HG02623 (cell line): Measurements from ENCODE around the gene MTURN.
A peak's percentile ranks its signal among the peaks of the same experiment; 100 is the strongest.
"Not testable (repeated sequence)": the region's sequence is repeated elsewhere in the genome, so short reads cannot be mapped to it uniquely, and the experiment has no call there.

Experiments
- ATAC-seq: cut with Tn5 transposase; IDR thresholded peaks from one replicate; pipeline ENCODE4 v1.9.1; 2021; ENCODE audit warnings: moderate library complexity; ENCODE audit not compliant: unreplicated experiment

The MTURN gene

GRCh38 chr7:30177186-30177585 is 42.4 kb downstream of the MTURN start:
- ATAC-seq = no peak

- ATAC-seq = no peak
These were observed 43.2 kb downstream of the MTURN start for GRCh38 chr7:30177965-30178364.

- ATAC-seq = peak; percentile 87
These were observed 44.1 kb downstream of the MTURN start for GRCh38 chr7:30178748-30179436.

- no peak for ATAC-seq
These were observed 45.9 kb downstream of the MTURN start for GRCh38 chr7:30180718-30181117.

- ATAC-seq = no peak
These were observed 46.4 kb downstream of the MTURN start for GRCh38 chr7:30181211-30181610.

GRCh38 chr7:30181736-30182522 is 47.1 kb downstream of the MTURN start:
- ATAC-seq = no peak

GRCh38 chr7:30182814-30183213 is 48.0 kb downstream of the MTURN start:
- ATAC-seq = no peak

GRCh38 chr7:30183749-30184369 is 49.1 kb downstream of the MTURN start:
- ATAC-seq = no peak

- ATAC-seq = no peak
These were observed 50.2 kb downstream of the MTURN start for GRCh38 chr7:30184791-30185487.

- ATAC-seq = no peak
These were observed 50.7 kb downstream of the MTURN start for GRCh38 chr7:30185496-30185895.

- no peak for ATAC-seq
These were observed 51.9 kb downstream of the MTURN start for GRCh38 chr7:30186725-30187124.

- ATAC-seq = no peak
These were observed 52.7 kb downstream of the MTURN start for GRCh38 chr7:30187513-30187912.

GRCh38 chr7:30188381-30188780 is 53.6 kb downstream of the MTURN start:
- ATAC-seq = not testable (repeated sequence)

- ATAC-seq = no peak
These were observed 54.0 kb downstream of the MTURN start for GRCh38 chr7:30188811-30189210.

- no peak for ATAC-seq
These were observed 57.0 kb downstream of the MTURN start for GRCh38 chr7:30191809-30192208.

GRCh38 chr7:30193336-30193943 is 58.7 kb downstream of the MTURN start:
- ATAC-seq = no peak

- ATAC-seq = no peak
These were observed 61.6 kb downstream of the MTURN start for GRCh38 chr7:30196408-30196807.

GRCh38 chr7:30197438-30197837 is 62.7 kb downstream of the MTURN start:
- ATAC-seq = no peak

- ATAC-seq = no peak
These were observed 64.5 kb downstream of the MTURN start for GRCh38 chr7:30199271-30199670.

- no peak for ATAC-seq
These were observed 65.8 kb downstream of the MTURN start for GRCh38 chr7:30200591-30200990.

GRCh38 chr7:30201161-30201666 is 66.4 kb downstream of the MTURN start:
- peak; percentile 76 for ATAC-seq
